NB4 (cell line): ENCODE measurements around the gene RANBP3.

Experiments used
- MAX ChIP-seq: IDR thresholded peaks from 2 replicates; pipeline ENCODE4 v1.6.1; 2011; ENCODE audit warnings: low read depth, low read length
- TF ChIP-seq, protein P1 (sequence below): IDR thresholded peaks from one replicate; pipeline ENCODE4 v1.5.1; 2012; ENCODE audit warnings: low read depth, low read length

DNA sequence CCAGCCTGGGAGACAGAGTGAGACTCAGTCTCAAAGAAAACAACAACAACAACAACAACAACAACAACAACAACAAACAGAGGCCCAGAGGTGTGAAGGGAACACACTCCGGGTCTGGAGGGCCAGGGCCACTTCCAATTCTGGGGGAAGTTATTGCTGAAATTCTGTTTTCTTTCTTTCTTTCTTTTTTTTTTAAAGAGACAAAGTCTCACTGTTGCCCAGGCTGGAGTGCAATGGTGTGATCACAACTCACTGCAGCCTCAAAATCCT, 67.4 kb downstream of the RANBP3 start:
- TF ChIP-seq, protein P1, sequence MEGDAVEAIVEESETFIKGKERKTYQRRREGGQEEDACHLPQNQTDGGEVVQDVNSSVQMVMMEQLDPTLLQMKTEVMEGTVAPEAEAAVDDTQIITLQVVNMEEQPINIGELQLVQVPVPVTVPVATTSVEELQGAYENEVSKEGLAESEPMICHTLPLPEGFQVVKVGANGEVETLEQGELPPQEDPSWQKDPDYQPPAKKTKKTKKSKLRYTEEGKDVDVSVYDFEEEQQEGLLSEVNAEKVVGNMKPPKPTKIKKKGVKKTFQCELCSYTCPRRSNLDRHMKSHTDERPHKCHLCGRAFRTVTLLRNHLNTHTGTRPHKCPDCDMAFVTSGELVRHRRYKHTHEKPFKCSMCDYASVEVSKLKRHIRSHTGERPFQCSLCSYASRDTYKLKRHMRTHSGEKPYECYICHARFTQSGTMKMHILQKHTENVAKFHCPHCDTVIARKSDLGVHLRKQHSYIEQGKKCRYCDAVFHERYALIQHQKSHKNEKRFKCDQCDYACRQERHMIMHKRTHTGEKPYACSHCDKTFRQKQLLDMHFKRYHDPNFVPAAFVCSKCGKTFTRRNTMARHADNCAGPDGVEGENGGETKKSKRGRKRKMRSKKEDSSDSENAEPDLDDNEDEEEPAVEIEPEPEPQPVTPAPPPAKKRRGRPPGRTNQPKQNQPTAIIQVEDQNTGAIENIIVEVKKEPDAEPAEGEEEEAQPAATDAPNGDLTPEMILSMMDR: no peak
- no peak for TF ChIP-seq MAX
